C4-2B (cell line): ENCODE data around the gene ARHGAP18.

ENCODE experiments used
- CTCF ChIP-seq: fragments of 450-650 bp; conservative IDR thresholded peaks from 2 replicates; pipeline ENCODE4 v1.5.1; 2017; ENCODE audit warnings: mild to moderate bottlenecking
- ZFX ChIP-seq: fragments of 450-650 bp; IDR thresholded peaks from 2 replicates; pipeline ENCODE4 v1.6.1; 2017

GRCh38 chr6:129596522-129596921, 113.5 kb downstream of the ARHGAP18 start:
- no peak for TF ChIP-seq CTCF
- no peak for TF ChIP-seq ZFX
